ENCODE results near the gene PACS1.

The PACS1 gene

GRCh38 chr11:66042996-66043906 is 26.8 kb upstream of the PACS1 start:
- peaks cover 0 to 18% of the 10 kb centered on the region in 2 donors for H3K27me3 Mint-ChIP-seq
- H3K4me1 Mint-ChIP-seq (ENCODE audit: low read depth in 2 of 2), result peaks cover 10 to 15% of the 10 kb centered on the region in 2 donors
- no peak overlapping the region for H3K27ac Mint-ChIP-seq
- peaks cover 7% of the 10 kb centered on the region for H3K36me3 Mint-ChIP-seq (ENCODE audit: insufficient read depth)
- no peak for ATAC-seq (replicated peaks)
- no peak overlapping the region for H3K4me3 Mint-ChIP-seq
- DNase-seq, result no peak
- H3K9me3 Mint-ChIP-seq, result no peaks in the 10 kb centered on the region

- DNase-seq (no peak), ATAC-seq (replicated peaks) (peak; percentile 65)
- Mint-ChIP-seq H3K4me3 (peak overlapping the region in 1 of 2 donors; percentile 45), H3K4me1 (ENCODE audit: low read depth in 2 of 2) (peaks cover 10 to 17% of the 10 kb centered on the region in 2 donors), H3K9me3 (no peaks in the 10 kb centered on the region), H3K27me3 (peaks cover 0 to 15% of the 10 kb centered on the region in 2 donors), H3K27ac (peak overlapping the region; percentile 42 to 83), H3K36me3 (ENCODE audit: insufficient read depth) (peaks cover 7% of the 10 kb centered on the region)
These were observed 25.3 kb upstream of the PACS1 start for GRCh38 chr11:66044757-66045156.

- H3K36me3 Mint-ChIP-seq (ENCODE audit: insufficient read depth), result peaks cover 7% of the 10 kb centered on the region
- H3K9me3 Mint-ChIP-seq, result no peaks in the 10 kb centered on the region
- peak overlapping the region; percentile 55 to 83 for H3K27ac Mint-ChIP-seq
- H3K27me3 Mint-ChIP-seq, result peaks cover 0 to 10% of the 10 kb centered on the region in 2 donors
- peak overlapping the region in 1 of 2 donors; percentile 45 for H3K4me3 Mint-ChIP-seq
- peaks cover 10 to 17% of the 10 kb centered on the region in 2 donors for H3K4me1 Mint-ChIP-seq (ENCODE audit: low read depth in 2 of 2)
- DNase-seq (peak; percentile 82 to 86 (median 83)), ATAC-seq (replicated peaks) (peak; percentile 96)
These were observed 24.9 kb upstream of the PACS1 start for GRCh38 chr11:66045177-66045639.

DNA sequence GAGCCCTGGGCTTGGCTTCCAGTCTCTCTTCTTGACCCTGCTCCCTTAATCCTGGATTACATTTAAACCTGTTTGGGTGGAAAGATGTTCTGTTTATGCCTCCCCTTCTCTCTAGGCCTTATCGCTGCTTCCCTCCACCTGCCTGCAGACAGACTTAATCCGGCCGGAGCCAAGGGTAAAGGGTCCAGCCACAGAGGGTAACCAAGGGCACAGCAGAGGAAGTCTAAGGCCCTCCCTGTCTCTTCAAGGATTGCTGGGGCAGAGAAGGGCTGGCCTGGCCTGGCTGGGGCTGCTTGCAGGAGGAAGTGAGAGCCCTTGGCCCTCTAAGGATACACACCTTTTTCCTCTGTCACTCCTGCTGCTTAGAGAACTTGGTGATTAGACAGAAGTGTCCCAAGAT is 23.2 kb upstream of the PACS1 start:
- peaks cover 17 to 20% of the 10 kb centered on the region in 2 donors for H3K4me1 Mint-ChIP-seq (ENCODE audit: low read depth in 2 of 2)
- peaks cover 7% of the 10 kb centered on the region for H3K36me3 Mint-ChIP-seq (ENCODE audit: insufficient read depth)
- peaks cover 0 to 8% of the 10 kb centered on the region in 2 donors for H3K27me3 Mint-ChIP-seq
- no peaks in the 10 kb centered on the region for H3K9me3 Mint-ChIP-seq
- ATAC-seq (replicated peaks) (no peak), DNase-seq (no peak)
- H3K4me3 Mint-ChIP-seq, result no peak overlapping the region
- no peak overlapping the region for H3K27ac Mint-ChIP-seq

DNA sequence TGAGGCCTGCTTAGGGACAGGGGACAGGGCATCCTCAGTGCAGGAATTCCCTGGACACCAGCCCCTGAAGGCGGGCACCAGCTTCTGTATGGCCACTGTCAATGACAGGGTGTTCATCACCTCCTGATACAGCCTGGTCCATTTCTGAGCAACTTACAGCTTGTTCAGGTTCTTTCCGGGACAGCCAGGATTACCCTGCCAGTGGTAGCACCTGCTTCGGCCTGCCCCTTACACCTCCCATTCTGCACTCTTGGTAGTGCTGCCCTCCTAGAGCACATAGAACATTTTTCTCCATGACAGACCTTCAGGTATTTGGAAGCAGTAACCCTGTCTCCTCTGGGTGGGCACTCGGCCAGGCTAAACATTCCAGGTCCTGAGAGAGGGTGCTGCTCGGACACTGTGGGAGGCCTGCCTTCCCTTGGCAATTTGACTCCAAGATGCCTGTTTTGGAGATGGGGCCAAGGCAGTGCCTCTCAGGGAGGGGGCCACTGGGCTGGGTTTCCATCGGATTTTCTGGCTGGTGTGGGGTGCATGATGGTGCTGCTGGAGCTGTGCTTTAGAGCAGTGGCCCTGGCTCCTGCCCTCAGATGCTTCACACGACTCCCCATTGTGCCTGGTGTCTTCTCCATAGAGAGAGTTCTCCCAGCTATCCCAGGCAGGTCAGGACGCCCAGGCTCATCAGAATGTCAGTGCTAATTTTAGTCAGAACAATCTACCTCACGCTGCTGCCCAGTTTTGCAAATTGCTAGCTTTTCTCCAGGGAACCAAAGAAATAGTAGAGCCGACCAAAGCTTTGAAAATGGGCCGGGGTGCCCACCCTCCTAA is 22.3 kb upstream of the PACS1 start:
- DNase-seq (no peak), ATAC-seq (replicated peaks) (no peak)
- peaks cover 0 to 8% of the 10 kb centered on the region in 2 donors for H3K27me3 Mint-ChIP-seq
- peaks cover 14% of the 10 kb centered on the region for H3K36me3 Mint-ChIP-seq (ENCODE audit: insufficient read depth)
- H3K4me1 Mint-ChIP-seq (ENCODE audit: low read depth in 2 of 2), result peaks cover 22 to 25% of the 10 kb centered on the region in 2 donors
- no peaks in the 10 kb centered on the region for H3K9me3 Mint-ChIP-seq
- H3K27ac Mint-ChIP-seq, result peak overlapping the region in 1 of 2 donors; percentile 31
- H3K4me3 Mint-ChIP-seq, result no peak overlapping the region

DNA sequence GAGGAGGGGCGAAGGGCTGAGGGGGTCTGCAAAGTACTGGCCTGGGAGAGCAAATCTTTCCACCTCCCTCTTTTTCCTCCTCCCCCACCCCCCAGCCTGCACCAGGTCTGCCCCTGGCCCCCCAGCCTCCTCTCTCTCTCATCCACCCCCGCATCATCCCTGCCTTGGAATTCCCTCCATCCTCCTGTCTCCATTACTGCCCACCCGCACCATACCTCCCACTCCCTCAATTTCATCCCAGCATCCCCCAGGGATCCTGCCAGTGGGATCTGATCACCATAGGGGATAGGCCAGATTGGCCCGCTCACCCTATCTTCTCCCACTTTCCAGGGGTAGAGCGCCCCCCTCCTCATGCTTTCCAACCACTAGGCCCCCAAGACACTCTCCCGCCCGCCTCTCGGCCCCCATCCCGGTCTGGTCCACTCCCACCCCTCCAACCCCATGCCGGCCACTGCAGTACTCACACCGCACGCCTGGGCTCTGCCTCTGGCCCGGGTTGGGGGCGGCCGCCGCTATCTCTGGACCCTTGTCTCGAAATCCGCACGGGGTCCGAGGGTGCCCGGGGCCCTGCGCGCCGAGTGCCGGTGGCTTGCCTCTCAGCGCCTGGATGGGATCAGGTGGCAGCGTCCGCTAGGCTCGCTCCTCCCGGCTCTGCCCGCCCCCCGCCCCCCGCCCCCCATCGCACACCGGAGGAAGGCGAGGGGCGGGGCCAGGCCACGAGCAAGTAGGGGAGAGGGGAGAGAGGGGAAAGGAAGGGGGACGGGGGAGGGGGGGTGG is 21.3 kb upstream of the PACS1 start, which contains the start of gene GAL3ST3:
Gene GAL3ST3, minus strand, starts transcription at position 615 of the 777 bp plus-strand sequence. CDS start 3,746 bp downstream, outside the sequence.
- DNase-seq (no peak), ATAC-seq (replicated peaks) (no peak)
- H3K27ac Mint-ChIP-seq, result peak within 1 kb of the TSS in 1 of 2 donors; percentile 31
- H3K4me1 Mint-ChIP-seq (ENCODE audit: low read depth in 2 of 2), result peaks cover 28 to 29% of the 10 kb centered on the region in 2 donors
- peaks cover 22% of the 10 kb centered on the region for H3K36me3 Mint-ChIP-seq (ENCODE audit: insufficient read depth)
- H3K9me3 Mint-ChIP-seq, result no peaks in the 10 kb centered on the region
- H3K4me3 Mint-ChIP-seq, result no peak within 1 kb of the TSS
- peaks cover 0 to 8% of the 10 kb centered on the region in 2 donors for H3K27me3 Mint-ChIP-seq

DNA sequence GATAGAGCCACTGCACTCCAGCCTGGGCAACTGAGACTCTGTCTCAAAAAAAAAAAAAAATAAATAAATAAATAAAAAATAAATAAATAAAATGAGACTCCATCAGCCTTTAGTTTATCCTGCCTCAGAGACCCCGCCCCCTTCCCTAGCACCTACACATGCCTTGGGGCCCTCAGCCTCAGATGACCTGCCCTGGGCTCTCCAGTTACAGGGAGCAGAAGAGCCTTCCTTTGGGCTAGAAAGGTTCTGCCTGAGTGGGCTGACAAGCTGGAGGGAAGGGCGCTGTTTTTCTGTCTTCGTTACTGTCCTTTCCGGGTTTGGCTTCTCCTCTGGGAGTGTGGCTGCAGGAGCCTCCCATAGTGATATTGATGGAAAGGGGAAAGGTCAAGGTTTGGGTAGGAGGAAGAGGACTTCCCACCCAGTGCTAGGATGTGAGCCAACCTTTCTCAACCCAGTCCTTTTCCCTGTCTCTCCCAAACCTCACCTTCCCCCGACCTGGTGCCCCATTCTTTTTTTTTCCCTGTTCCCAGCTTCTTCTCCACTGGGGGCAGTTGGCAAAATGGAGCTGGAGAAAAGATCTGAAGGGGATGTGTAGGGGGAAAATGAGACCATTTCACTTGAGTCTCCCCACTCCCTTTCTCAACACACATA is 19.4 kb upstream of the PACS1 start:
- Mint-ChIP-seq H3K4me1 (ENCODE audit: low read depth in 2 of 2) (peaks cover 19 to 23% of the 10 kb centered on the region in 2 donors), H3K9me3 (no peaks in the 10 kb centered on the region), H3K27me3 (peaks cover 0 to 8% of the 10 kb centered on the region in 2 donors), H3K27ac (peak overlapping the region; percentile 91 to 98), H3K4me3 (peak overlapping the region; percentile 95 to 99), H3K36me3 (ENCODE audit: insufficient read depth) (peaks cover 34% of the 10 kb centered on the region)
- DNase-seq (no peak), ATAC-seq (replicated peaks) (no peak)

DNA sequence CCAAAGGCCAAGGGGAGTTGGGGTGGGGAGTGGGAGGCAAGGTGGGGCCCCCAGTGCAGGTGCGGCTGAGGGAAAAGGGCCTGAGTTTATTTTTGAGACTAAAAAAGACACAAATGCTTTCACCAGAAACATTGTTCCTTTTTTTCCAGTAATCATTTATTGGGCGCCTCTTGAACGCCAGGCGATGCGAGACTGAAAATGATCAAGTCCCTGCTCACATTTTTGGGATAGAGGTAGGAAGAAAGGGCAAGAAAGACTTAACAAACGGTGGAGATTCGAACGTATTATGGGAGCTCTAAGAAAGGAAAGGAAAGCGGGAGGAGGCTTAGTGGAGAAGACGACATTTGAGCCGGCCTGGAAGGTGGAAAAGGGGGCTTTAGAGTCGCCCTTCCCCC is 18.7 kb upstream of the PACS1 start:
- peak overlapping the region; percentile 95 to 99 for H3K4me3 Mint-ChIP-seq
- H3K4me1 Mint-ChIP-seq (ENCODE audit: low read depth in 2 of 2), result peaks cover 17 to 25% of the 10 kb centered on the region in 2 donors
- ATAC-seq (replicated peaks) (no peak), DNase-seq (no peak)
- peak overlapping the region; percentile 91 to 98 for H3K27ac Mint-ChIP-seq
- peaks cover 41% of the 10 kb centered on the region for H3K36me3 Mint-ChIP-seq (ENCODE audit: insufficient read depth)
- H3K9me3 Mint-ChIP-seq, result no peaks in the 10 kb centered on the region
- peaks cover 0 to 8% of the 10 kb centered on the region in 2 donors for H3K27me3 Mint-ChIP-seq

DNA sequence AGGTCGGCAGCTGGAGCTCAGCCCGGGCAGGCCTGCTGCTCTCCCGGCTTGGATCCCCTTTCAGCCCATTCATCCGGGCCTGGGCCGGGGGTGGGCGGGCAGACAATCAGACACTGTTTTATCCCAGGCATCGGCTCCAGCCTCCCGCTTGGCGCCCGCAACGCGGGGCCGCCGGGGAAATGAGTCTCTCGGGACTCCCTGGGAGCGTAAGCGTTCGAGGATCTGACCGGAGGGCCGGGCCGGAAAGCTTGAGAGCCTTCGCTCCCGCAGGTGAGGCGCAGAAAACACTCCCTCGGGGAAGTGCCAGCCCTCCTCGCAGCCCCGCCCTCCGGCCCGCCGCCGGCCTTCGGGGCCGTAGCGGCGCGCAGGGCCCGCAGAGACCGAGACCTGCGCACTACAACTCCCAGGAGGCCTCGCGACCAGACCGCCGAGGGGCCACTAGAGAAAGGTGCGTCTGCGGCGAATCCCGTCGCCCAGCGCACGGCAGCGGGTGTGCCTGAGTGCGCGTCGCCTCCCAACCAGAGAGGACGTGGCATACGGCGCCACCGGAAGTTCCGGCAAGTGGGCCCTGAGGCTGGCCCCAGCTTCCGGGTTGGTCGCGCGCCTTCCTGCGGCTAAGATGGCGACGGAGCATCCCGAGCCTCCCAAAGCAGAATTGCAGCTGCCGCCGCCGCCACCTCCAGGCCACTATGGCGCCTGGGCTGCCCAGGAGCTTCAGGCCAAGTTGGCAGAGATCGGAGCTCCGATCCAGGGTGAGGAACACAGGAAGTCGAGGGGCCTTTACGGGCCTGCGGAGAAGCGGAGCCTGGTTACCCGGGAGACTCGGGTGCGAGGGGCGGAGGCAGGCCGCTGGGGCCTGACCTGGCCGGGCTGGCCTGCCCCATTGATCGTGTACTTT is 18.1 kb upstream of the PACS1 start, which contains the start of gene SF3B2:
Gene SF3B2, plus strand, starts transcription at position 599 of the 898 bp plus-strand sequence. Its CDS starts 21 bp downstream, at position 620.
- Mint-ChIP-seq H3K9me3 (no peaks in the 10 kb centered on the region), H3K27me3 (peaks cover 0 to 8% of the 10 kb centered on the region in 2 donors), H3K4me1 (ENCODE audit: low read depth in 2 of 2) (peaks cover 17 to 25% of the 10 kb centered on the region in 2 donors), H3K36me3 (ENCODE audit: insufficient read depth) (peaks cover 47% of the 10 kb centered on the region), H3K27ac (peak within 1 kb of the TSS; percentile 91 to 98), H3K4me3 (peak within 1 kb of the TSS; percentile 95 to 99)
- DNase-seq (peak; percentile 87 to 93 (median 93)), ATAC-seq (replicated peaks) (peak; percentile 97)

DNA sequence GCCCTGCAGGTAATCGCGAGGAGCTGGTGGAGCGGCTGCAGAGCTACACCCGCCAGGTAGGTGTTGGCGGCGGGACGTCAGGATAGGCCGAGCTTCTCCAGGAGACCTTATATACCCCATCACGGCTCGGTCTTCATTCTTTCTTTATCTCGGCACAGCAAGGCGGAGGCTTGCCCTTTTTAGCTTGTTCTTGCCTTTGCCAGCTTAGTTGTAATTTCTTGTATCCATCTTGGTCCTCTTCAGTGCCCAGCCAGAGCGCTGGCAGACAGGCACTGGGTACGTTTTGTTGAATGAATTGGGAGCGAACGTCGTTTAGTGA is 17.4 kb upstream of the PACS1 start:
- H3K4me3 Mint-ChIP-seq, result peak overlapping the region; percentile 95 to 99

GRCh38 chr11:66055021-66055420 is 15.1 kb upstream of the PACS1 start:
- no peaks in the 10 kb centered on the region for H3K27me3 Mint-ChIP-seq
- no peaks in the 10 kb centered on the region for H3K9me3 Mint-ChIP-seq
- ATAC-seq (replicated peaks) (no peak), DNase-seq (no peak)
- H3K36me3 Mint-ChIP-seq (ENCODE audit: insufficient read depth), result peaks cover 77% of the 10 kb centered on the region
- H3K4me3 Mint-ChIP-seq, result no peak overlapping the region
- peak overlapping the region in 1 of 2 donors; percentile 27 for H3K27ac Mint-ChIP-seq
- peaks cover 19 to 25% of the 10 kb centered on the region in 2 donors for H3K4me1 Mint-ChIP-seq (ENCODE audit: low read depth in 2 of 2)

More for the DNA sequence above, 17.4 kb upstream of the PACS1 start:
- Mint-ChIP-seq H3K36me3 (ENCODE audit: insufficient read depth) (peaks cover 53% of the 10 kb centered on the region), H3K27ac (peak overlapping the region; percentile 91 to 98), H3K27me3 (peaks cover 0 to 8% of the 10 kb centered on the region in 2 donors), H3K4me1 (ENCODE audit: low read depth in 2 of 2) (peaks cover 17 to 25% of the 10 kb centered on the region in 2 donors), H3K9me3 (no peaks in the 10 kb centered on the region)
- DNase-seq, result no peak
- ATAC-seq (replicated peaks), result no peak

Data from effector memory CD8-positive, alpha-beta T cell (primary cell).